NCI-H524 treated with DMSO at 0.1 percent for 48 hours (cell line): Measurements from ENCODE around the gene SYNCRIP.
"Not testable (repeated sequence)": the region's sequence is repeated elsewhere in the genome, so short reads cannot be mapped to it uniquely, and the experiment has no call there.

Source experiments
- DNase-seq: peaks from one replicate; lab custom pipeline; 2025; lab: John Stamatoyannopoulos, UW

SYNCRIP gene

GRCh38 chr6:85642774-85643536 is at the start of gene SYNCRIP:
TSS of gene SYNCRIP (minus strand) at chr6:85642886. CDS start at chr6:85641439, 1,447 bp downstream.
- peak; percentile 70 for DNase-seq

- DNase-seq = no peak
Observed at GRCh38 chr6:85691478-85691877, 48.8 kb upstream of the SYNCRIP start.

- no peak for DNase-seq
Observed at GRCh38 chr6:85690071-85690470, 47.4 kb upstream of the SYNCRIP start.

- DNase-seq = no peak
Observed at GRCh38 chr6:85685713-85686112, 43.0 kb upstream of the SYNCRIP start.

- DNase-seq = no peak
Observed at GRCh38 chr6:85684809-85685171, 42.1 kb upstream of the SYNCRIP start.

- no peak for DNase-seq
Observed at GRCh38 chr6:85684133-85684808, 41.6 kb upstream of the SYNCRIP start.

GRCh38 chr6:85681899-85682298 is 39.2 kb upstream of the SYNCRIP start:
- not testable (repeated sequence) for DNase-seq

GRCh38 chr6:85680388-85680787 is 37.7 kb upstream of the SYNCRIP start:
- no peak for DNase-seq

- DNase-seq = no peak
Observed at GRCh38 chr6:85679445-85680123, 36.9 kb upstream of the SYNCRIP start.

GRCh38 chr6:85678602-85679444 is 36.1 kb upstream of the SYNCRIP start:
- DNase-seq = peak; percentile 92

- DNase-seq = no peak
Observed at GRCh38 chr6:85678026-85678601, 35.4 kb upstream of the SYNCRIP start.

- DNase-seq = no peak
Observed at GRCh38 chr6:85677234-85677956, 34.7 kb upstream of the SYNCRIP start.

GRCh38 chr6:85676086-85676729 is 33.5 kb upstream of the SYNCRIP start:
- no peak for DNase-seq

GRCh38 chr6:85675030-85675819 is 32.5 kb upstream of the SYNCRIP start:
- DNase-seq = no peak

- DNase-seq = no peak
Observed at GRCh38 chr6:85674604-85675003, 31.9 kb upstream of the SYNCRIP start.

- no peak for DNase-seq
Observed at GRCh38 chr6:85673198-85674139, 30.8 kb upstream of the SYNCRIP start.

- no peak for DNase-seq
Observed at GRCh38 chr6:85672623-85673022, 29.9 kb upstream of the SYNCRIP start.

- DNase-seq = no peak
Observed at GRCh38 chr6:85672050-85672449, 29.4 kb upstream of the SYNCRIP start.

- DNase-seq = no peak
Observed at GRCh38 chr6:85670573-85670972, 27.9 kb upstream of the SYNCRIP start.
